Effector memory CD4-positive, alpha-beta T cell (primary cell): ENCODE results near the gene HSPB9.
A peak's percentile ranks its signal among the peaks of the same experiment; 100 is the strongest.

Experiments used
- DNase-seq, 3 donors: peaks; one replicate each; pipeline ENCODE4 v3.0.0-alpha.2; 2020
- H3K27ac ChIP-seq: 2 replicates; pipeline ENCODE4 v1.7.0; 2013; ENCODE audit warnings: mild to moderate bottlenecking, low read length, moderate library complexity; ENCODE audit not compliant: insufficient read depth, poor library complexity, severe bottlenecking
- H3K27me3 ChIP-seq: replicated peaks from 2 replicates; pipeline ENCODE4 v1.7.0; 2013; ENCODE audit warnings: mild to moderate bottlenecking, low read length; ENCODE audit not compliant: insufficient read depth, control insufficient read depth, poor library complexity, severe bottlenecking
- H3K36me3 ChIP-seq: 2 replicates; pipeline ENCODE4 v1.7.0; 2013; ENCODE audit warnings: mild to moderate bottlenecking, low read length, moderate library complexity; ENCODE audit not compliant: control insufficient read depth, insufficient read depth
- H3K4me1 ChIP-seq: 2 replicates; pipeline ENCODE4 v1.7.0; 2013; ENCODE audit warnings: low read length, mild to moderate bottlenecking; ENCODE audit not compliant: control insufficient read depth, insufficient read depth, poor library complexity, severe bottlenecking
- H3K4me3 ChIP-seq: 2 replicates; pipeline ENCODE4 v1.7.0; 2013; ENCODE audit warnings: low read length, low read depth, mild to moderate bottlenecking; ENCODE audit not compliant: insufficient read depth, poor library complexity, severe bottlenecking
- H3K9me3 ChIP-seq: 2 replicates; pipeline ENCODE4 v1.7.0; 2013; ENCODE audit warnings: mild to moderate bottlenecking, low read length, moderate library complexity; ENCODE audit not compliant: control insufficient read depth

Gene HSPB9

DNA sequence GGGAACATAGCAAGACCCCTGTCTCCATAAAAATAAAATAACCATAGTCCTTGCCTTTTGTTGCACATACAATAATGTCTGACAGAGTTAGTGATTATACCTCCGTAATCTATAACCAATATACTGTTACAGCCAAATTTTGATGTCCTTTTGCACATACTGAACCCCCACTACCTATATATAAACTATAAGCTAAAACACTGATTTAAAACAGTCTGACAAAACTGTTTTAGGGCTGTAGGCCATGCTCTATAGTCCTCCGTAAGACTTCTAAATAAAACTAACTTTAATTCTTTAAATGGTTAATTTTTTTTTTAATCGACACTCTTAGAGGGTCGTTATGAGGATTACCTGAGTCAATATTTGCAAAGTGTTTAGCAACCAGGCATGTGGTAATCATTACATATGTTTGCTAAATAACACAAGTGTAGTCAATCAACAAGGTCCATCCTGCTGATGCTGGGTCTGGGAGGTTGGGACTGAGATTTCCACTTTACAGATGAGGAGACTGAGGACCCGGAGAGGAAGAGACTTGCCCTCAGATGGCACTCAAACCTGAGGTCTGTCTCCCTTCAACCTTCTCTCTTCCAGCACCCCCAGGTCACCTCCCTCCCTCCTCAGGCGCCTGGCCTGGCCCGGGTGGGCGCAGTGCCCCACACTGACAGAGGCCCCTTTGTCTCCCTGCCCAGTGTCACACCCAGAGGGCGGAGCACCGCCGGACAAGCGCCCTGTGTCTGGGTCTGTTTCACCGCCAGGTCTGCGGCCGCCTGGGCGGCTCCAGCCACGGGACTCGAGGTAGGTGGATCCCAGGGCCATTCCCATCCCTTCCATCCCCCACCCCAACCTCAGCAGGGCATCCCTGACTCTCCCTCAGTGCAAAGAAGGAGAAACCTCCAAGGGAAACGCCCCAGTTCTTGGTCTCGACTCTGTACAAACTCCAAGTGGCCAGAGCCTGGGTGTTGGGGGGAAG is 34.6 kb upstream of the HSPB9 start:
- DNase-seq, result no peak
- Histone ChIP-seq H3K27ac (no peak overlapping the region), H3K9me3 (no peaks in the 10 kb centered on the region), H3K27me3 (no peaks in the 10 kb centered on the region), H3K36me3 (no peaks in the 10 kb centered on the region), H3K4me1 (no peaks in the 10 kb centered on the region), H3K4me3 (no peak overlapping the region)

DNA sequence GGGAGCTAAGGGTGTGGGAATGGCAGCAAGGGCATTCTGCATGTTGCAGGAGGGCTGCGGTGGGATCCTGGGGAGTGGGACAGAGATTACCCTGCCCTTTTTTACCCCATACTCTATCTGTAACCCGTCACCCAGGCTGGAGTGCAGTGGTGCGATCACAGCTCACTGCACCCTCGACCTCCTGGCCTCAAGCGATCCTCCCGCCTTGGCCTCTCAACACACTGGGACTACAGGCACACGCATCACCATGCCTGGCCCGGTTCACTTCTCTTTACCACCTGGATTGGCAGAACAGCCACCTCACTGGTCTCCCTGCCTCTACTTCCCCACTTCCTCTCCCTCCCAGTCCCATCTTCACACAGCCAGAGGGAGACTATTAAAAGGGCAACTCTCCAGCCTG is 33.9 kb upstream of the HSPB9 start:
- Histone ChIP-seq H3K4me1 (no peaks in the 10 kb centered on the region), H3K27me3 (no peaks in the 10 kb centered on the region), H3K27ac (no peak overlapping the region), H3K4me3 (no peak overlapping the region), H3K9me3 (no peaks in the 10 kb centered on the region), H3K36me3 (no peaks in the 10 kb centered on the region)
- no peak for DNase-seq

DNA sequence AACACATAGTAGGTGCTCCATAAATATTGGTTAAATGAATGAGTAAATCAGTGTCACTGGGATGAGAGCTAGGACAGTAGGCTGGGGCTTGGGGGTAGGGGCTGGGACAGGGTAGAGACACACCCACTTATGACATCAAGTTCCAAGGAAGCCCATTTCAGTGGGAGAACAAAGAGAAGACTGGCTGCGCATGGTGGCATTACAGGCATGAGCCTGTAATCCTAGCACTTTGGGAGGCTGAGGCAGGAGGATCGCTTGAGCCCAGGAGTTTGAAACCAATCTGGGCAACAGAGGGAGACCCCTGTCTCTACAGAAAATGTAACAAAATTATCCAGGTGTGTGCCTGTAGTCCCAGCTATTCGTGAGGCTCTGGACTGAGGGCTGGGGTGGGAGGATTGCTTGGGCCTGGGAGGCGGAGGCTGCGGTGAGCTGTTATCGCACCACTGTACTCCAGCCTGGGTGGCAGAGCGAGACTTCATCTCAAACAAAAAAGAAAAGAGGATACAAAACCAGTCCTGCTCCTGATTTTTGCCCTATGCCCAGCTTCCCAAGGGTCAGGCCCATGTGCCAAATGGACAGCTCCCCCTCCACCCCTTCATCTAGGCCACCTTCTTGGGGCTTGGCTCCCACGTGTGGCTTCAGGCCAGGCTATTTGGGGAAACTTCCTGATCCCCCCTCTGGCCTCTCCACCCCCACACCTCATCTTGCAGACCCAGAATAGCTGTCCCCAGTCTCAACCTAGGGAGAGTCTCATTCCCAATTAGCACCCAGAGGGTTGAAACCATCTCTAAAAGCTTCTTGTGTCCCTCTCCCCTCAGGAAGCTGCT is 31.4 kb upstream of the HSPB9 start:
- no peak for DNase-seq
- Histone ChIP-seq H3K27me3 (no peaks in the 10 kb centered on the region), H3K4me1 (no peaks in the 10 kb centered on the region), H3K9me3 (no peaks in the 10 kb centered on the region), H3K4me3 (no peak overlapping the region), H3K27ac (no peak overlapping the region), H3K36me3 (no peaks in the 10 kb centered on the region)

DNA sequence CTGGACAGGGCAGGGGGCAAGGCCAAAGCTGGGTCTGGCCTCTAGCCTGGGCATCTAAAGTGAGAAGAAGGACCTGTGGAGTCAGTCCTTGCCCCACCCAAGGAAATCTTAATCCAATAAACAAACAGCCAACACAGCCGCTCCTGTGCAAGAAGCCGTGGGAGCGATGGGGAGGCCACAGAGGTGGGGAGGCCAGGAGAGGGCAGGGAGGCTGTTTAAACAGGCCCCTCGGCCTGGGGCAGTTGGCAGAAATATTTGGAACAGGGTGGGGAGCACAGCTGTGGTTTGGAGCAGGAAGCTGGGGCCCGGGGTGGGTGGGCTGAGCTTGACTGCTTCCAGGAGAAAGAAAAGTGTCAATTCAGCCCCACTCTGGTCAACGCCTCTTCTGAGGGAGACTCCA is 29.7 kb upstream of the HSPB9 start:
- Histone ChIP-seq H3K4me3 (no peak overlapping the region), H3K27me3 (peaks cover 4% of the 10 kb centered on the region), H3K27ac (no peak overlapping the region), H3K9me3 (no peaks in the 10 kb centered on the region), H3K4me1 (peaks cover 3% of the 10 kb centered on the region), H3K36me3 (no peaks in the 10 kb centered on the region)
- DNase-seq, result no peak

DNA sequence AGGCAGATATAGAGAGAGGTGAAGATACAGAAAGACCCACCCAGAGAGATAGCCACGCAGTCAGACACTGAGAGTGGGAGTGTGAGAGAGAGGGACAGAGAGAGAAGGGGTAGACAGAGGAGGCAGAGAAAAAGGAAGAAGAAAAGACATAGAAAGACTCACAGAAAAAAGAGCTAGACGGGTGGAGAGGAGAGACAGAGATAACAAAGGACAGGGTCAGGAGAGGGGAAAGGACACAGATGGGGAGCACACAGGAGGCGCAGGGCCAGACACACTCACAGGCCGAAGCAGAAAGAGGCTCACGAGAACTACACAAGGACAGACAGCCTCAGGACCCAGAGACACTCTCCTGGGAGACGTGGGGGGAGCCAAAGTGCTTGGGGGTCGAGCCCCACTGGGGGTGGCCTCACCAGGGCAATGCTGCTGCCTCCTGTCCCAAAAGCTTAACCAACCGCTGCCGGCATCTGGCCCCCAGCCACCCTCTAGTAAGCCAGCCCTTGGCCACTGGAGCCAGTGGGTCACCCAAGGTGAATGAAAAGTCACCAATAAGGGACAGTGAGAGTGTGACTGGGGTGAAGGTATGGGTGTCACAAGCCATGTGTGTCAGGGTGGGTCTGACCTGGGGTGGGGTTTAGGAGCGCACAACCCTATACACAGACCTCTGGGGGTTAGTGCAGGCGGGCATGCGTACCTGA is 28.1 kb upstream of the HSPB9 start:
- H3K27me3 ChIP-seq, result peaks cover 4% of the 10 kb centered on the region
- no peaks in the 10 kb centered on the region for H3K9me3 ChIP-seq
- DNase-seq, result no peak
- no peaks in the 10 kb centered on the region for H3K36me3 ChIP-seq
- no peak overlapping the region for H3K4me3 ChIP-seq
- peaks cover 5% of the 10 kb centered on the region for H3K4me1 ChIP-seq
- no peak overlapping the region for H3K27ac ChIP-seq

DNA sequence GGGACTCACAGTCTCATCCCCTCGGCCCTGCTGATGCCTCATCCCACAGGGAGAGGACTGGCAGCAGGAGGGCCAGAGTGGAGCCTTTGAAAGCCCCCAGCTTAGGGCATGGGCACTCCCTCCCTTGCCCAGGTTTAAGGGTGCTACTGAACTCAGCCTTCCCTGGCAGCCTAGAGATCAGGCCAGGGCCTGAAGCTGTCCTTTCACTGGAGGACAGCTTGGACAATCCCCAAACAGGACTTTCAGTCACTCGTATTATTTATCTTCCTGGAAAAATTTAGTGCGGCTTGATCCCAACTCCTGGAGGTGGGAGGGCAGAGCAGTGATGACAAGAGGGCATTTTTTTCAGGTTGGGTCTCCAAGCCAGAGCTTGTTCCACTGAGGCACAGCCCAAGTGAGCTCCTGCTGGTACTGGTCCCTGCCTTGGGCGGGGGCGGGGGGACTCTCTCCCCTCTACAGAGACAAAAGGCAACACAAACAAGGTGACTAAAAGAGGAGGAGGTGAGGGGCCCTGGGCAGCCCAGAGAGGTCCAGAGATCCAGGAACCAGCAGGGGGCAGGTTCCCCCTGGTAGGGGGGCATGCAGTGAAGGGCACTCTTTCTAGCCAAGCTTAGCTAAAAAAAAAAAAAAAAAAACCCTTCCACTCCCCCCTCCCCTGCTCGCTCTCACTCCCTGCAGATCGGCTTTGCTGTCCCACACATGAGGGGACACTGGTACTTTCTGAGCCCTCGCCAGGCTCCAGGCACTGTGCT is 26.1 kb upstream of the HSPB9 start:
- H3K27me3 ChIP-seq, result peaks cover 4% of the 10 kb centered on the region
- no peaks in the 10 kb centered on the region for H3K36me3 ChIP-seq
- H3K27ac ChIP-seq, result no peak overlapping the region
- H3K9me3 ChIP-seq, result no peaks in the 10 kb centered on the region
- H3K4me3 ChIP-seq, result no peak overlapping the region
- peaks cover 5% of the 10 kb centered on the region for H3K4me1 ChIP-seq
- DNase-seq, result no peak

DNA sequence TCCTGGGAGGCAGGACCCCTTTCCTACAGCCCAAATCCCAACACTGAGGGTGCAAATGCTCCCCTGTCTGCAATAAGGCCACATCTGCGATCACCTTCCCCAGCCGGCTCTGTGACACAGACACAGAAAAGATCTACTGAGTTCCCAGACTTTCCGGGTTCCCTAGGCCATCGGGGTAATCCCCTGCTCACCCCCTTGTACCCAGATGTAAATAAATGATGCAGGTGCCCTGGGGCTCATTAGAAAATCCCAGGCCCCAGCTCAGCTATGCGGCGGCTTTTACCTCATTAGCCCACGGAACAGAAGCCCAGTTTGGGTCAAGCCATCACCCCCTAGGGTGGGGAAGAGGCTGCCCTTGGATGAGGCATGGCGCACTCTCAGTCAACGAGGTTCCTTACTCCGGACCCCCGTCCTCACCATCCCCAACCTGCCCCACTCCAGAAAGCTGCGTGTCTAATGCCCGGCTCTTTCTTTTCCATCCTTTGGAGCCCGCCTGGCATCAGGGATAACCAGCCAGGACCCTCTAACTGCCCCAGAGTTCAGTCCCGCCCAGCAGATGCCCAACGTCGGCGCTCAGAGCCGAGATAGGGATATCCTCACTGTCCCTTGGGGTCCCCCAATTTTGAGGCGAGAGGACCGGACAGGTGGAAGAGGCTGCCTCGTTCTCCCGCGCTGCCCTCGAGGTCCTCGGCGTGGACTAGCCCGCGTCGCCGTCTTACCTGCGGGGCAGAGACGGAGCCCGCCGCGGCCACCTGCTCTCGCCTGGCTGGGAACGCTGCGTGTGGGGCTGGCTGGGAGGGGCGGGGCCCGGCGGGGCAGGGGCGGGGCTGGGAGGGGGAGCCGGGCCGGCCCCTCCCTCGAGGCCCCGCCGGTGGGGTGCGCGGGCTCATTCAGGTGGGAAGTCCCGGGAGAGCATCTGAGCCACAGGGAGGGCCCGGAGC is 24.6 kb upstream of the HSPB9 start, which contains the start of gene ZNF385C:
Gene ZNF385C, minus strand, starts transcription at position 783 of the 941 bp plus-strand sequence. CDS start 35,417 bp downstream, outside the sequence.
- Histone ChIP-seq H3K27ac (no peak within 1 kb of the TSS), H3K4me1 (peaks cover 5% of the 10 kb centered on the region), H3K4me3 (peak within 1 kb of the TSS; percentile 34), H3K9me3 (no peaks in the 10 kb centered on the region), H3K36me3 (no peaks in the 10 kb centered on the region), H3K27me3 (peaks cover 4% of the 10 kb centered on the region)
- peak; percentile 23 to 44 (median 38) for DNase-seq

DNA sequence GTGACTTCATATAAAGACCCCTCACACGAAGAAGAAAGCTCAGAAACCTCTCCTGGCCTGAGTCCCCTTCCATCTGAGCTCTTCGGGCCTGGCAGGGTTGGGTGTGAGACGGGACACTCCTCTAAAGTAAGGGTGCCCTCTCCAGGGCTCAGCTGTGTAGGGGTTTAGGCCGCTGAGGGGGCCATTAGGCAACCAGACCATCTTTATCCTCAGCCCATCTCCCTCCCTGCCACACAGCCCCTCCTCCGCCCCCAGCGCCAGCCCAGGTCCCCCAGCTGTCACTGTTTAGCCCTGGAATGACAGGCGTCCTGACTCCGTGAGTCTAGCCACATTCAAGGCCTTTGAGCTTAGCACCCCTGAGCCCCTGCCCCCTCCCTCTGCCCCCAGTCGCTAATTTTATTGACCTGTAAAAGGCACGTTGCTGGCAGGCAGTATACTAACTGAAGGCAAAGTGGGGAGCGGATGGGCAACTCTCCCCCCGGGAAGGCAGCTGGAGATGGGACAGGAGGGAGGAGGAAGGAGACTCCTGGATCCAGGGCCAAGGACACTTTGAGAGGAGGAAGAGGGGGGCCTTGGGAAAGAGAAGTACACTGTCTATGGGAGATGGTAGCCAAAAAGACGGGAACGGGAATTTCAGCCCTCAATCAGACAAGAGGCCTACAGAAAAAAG is 23.7 kb upstream of the HSPB9 start:
- Histone ChIP-seq H3K4me1 (peaks cover 5% of the 10 kb centered on the region), H3K27me3 (peaks cover 4% of the 10 kb centered on the region), H3K27ac (no peak overlapping the region), H3K9me3 (no peaks in the 10 kb centered on the region), H3K4me3 (no peak overlapping the region), H3K36me3 (peaks cover 3% of the 10 kb centered on the region)
- DNase-seq, result no peak
